Measurements from ENCODE around the gene TJP1.
"Not testable (repeated sequence)": the region's sequence is repeated elsewhere in the genome, so short reads cannot be mapped to it uniquely, and the experiment has no call there.

Gene TJP1

DNA sequence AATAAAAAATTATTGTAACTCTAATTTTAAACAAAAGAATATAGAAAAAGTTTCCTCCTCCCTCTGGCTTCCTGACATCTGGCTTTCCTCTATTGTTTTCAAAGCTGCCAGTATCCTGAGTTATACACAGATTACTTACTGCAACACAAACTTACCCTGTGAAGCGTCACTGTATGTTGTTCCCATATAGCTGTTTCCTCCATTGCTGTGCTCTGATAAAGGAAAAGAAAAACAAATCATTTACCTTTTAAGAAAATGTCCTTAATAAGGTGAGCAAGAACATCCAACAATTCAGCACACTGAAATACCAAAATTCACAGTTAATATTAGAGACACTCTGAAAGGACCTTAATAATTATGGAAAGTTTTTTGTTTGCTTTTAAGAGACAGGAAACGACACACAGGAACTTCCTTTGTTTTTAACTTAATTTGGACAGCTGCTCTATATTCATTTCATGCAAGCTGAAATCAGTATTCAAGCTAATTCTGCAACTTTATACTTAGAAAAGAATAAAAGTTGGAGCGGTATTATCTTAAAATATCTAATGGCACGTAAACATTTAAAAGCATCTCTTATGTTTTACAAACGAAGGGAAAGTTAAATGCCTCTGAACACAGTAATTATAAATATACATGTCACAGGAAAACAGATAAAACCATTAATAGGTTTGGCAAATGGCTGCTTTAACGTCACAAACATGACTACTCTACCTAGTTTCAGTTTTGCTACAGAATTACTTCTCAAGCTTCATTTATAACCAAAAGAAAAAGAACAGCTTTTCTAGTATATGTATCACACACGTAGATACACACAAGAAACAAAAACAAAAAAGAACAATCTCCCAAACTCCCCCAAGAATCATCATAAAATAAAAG is 21.5 kb downstream of the TJP1 start:
- no peak for DNase-seq (ENCODE audit: low spot score)

DNA sequence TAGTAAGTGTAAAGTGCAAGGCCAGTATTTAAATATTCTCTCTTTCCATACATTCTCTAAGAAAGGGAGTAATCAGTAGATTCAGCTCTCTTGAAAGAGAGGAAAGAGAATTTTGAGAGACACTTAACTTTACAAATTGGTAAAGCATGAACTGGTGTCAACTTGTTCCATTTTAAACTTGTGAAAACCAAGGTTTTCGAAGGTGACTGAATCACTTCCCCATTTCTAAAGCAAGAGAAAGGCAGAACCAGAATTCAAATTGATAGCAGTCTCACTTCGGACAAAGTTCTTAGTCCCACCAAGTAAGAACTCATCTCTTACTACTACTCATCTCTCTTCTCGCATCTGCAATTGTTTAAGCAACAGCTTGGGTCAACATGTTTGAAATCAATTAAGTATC is 22.4 kb downstream of the TJP1 start:
- no peak for DNase-seq (ENCODE audit: low spot score)

DNA sequence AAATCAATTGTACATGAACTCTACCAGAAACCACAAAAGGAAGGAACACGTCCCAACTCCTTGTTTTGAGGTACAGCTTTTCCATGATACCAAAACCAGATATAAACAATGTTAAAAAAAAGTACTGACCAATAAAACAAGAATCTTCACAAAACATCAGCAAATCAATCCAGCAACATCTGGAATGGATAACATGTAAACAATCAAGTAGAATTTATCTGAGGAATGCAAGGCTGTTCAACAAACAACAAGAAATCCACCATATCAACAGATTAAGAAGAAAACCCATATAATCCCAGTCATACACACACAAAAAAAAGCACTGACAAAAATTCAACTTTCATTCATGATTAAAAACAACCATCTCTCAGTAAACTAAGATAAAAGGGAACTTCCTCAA is 26.7 kb downstream of the TJP1 start:
- no peak for DNase-seq (ENCODE audit: low spot score)

DNA sequence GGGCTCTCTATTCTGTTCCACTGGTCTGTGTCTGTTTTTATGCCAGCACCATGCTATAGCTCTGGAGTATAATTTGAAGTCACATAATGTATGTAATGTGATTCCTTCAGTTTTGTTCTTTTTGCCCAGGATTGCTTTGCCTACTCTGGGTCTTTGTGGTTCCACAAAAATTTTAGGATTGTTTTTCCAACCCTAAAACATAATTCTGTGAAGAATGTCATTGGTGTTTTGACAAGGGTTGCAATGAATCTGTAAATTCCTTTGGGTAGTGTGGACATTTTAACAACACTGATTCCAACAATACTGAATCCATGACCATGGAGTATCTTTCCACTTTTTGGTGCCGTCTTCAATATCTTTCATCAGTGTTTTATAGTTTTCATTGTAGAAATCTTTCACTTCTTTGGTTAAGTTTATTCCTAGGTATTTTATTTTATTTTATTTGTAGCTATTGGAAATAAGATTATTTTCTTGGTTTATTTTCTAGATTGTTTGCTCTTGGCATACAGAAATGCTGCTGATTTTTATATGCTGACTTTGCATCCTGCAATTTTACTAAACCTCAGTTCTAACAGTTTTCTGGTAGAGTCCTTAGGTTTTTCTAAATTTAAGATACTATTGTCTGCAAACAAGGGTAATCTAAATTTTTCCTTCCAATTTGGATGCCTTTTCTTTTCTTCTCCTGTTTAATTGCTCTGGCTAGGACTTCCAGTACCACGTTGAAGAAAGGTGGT is 29.7 kb downstream of the TJP1 start:
- DNase-seq (ENCODE audit: low spot score) = no peak

DNA sequence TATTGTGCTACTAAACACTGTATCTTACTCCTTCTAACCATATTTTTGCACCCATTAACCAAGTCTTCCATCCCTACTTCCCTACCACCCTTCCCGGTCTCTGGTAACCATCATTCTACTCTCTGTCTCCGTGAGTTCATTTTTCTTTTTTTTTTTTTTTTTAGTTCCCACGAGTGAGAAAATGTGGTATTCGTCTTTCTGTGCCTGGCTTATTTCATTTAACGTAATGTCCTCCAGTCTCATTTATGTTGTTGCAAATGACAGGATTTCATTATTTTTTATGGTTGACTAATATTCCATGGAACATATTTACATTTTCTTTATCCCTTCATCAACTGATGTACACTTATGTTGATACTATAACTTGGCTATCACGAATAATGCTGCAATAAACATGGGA is 31.7 kb downstream of the TJP1 start:
- DNase-seq (ENCODE audit: low spot score) = no peak

DNA sequence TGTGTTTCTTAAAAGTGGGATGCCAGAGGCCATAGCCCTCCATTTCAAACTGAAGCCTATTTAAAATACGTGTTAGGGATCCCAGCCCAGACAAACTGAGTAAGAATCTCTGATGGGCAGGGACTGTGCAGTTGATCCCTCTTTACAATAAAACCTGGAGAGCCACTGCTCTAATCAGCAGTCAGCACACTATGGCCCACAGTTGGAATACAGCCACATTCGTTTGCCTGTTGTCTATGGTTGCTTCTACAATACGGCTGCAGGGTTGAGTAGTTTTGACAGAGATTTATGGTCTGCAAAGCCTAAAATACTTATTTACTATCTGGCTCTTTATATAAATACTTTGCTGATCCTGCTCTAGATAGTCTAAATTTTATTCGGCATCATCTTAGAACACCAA is 32.4 kb downstream of the TJP1 start:
- DNase-seq (ENCODE audit: low spot score) = no peak

DNA sequence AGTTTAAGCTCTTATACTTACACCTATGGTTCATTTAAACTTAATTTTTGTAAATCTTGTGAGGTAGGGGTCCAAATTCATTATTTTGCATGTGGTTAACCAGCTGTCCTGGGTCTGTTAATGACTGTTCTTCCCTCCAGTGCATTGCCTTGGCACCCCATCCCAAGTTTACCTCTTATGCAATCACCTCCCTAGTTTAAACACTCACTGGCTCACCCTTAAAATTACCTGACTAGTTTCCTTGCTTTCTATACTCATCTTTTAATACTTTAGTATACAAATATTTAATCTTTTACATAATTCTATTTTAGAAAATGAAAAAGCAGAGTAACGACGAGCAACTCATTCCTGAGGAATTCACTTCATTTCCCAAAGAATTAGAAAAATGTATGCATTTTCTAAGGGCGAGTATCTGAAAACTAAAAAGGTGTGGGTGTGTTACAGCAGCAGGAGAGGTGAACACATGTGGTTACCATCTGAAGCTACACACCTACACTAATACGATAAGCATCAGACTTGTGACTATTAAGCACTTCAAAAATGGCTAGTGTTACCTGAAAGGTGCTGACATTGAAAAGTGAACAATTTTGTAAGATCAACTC is 33.7 kb downstream of the TJP1 start:
- no peak for DNase-seq (ENCODE audit: low spot score)

DNA sequence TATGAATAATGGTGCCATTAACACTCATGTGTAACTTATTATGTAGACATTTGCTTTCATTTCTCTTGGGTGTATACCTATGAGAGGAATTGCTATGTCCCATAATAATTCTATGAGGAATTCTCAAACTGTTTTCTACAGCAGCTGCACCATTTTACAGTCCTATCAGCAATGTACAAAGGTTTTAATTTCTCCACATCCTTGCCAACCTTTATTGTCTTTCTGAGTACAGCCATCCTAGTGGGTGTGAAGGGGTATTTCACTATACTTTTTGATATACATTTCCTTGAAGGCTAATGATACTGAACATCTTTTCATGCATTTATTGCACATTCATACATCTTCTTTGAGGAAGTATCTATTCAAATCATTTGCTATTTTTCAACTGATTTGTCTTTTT is 34.5 kb downstream of the TJP1 start:
- DNase-seq (ENCODE audit: low spot score) = no peak

DNA sequence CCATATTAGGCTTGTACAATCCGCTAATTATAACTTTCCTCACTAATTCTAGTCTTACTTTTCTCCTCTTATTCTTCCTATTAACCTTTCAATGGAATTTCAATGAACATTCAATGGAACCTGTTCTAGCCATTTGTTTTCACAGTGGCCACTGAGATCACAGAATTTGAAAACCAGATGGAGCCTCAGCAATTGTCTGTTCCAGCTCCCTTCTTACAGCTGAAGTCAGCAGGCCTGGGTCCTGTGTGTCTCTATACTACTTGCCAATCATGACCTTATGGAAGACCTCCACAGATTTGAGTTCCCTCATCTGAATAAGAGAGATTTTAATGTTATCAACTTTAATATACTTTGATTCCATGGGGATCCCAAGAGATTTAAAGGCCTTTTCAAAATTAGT is 36.6 kb downstream of the TJP1 start:
- DNase-seq (ENCODE audit: low spot score) = no peak

DNA sequence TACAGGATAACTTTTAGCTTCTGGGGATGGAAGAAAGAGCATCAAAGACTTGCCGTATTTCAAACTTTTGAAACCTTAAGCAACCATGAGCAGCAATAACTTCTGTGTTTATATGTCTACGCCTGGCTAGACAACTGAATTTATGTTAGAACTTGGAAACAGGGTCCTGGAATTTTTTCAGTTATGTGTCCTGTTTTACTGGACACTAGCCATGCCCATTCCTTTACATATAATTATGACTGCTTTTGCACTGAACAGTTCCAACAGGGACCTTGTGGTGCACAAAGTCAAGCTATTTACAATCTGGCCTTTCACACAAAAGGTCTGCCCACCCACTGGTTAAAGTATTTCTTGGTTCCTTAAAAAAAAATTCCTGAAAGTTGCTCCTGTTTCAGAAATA is 37.1 kb downstream of the TJP1 start:
- no peak for DNase-seq (ENCODE audit: low spot score)

DNA sequence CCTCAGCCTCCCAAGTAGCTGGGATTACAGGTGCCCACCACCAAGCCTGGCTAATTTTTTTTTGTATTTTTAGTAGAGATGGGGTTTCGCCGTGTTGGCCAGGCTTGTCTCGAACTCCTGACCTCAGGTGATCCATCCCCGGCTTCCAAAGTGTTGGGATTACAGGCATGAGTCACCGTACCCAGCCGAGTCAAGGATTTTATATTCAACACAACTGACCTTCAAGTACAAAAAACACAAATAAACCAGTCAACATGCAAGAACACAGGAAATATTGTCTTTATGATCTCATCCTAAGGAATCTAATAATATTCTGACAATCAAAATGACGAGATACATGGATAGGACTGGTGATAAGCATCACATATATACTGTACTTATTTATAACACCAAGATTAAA is 37.9 kb downstream of the TJP1 start:
- DNase-seq (ENCODE audit: low spot score) = no peak

DNA sequence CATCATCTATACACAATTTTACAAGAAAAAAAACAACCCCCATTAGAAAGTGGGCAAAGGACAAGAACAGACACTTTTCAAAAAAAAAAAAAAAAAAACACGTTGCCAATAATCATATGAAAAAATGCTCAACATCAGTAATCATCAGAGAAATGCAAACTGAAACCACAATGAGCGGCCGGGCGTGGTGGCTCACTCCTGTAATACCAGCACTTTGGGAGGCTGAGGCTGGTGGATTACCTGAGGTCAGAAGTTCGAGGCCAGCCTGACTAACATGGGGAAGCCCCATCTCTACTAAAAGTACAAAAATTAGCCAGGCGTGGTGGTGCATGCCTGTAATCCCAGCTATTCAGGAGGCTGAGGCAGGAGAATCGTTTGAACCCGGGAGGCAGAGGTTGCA is 39.5 kb downstream of the TJP1 start:
- DNase-seq (ENCODE audit: low spot score) = not testable (repeated sequence)

DNA sequence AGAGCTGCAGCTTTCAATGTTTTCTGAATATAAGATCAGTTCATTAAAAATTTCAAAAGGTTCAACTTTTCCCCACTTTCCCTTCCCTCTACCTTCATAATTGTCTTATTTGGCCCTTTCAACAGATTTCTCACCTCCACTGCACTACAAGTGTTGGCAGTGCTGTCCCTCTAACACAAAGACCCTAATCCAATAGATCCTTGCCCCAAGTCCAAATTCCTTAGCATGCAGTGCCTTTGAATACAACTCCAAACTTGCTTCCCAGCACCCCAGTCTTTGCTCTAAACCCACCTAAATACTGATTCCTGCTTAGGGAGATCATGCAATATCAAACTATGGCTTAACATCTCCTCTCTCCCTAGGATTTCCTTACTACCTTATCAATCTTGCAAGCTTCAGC is 43.9 kb downstream of the TJP1 start:
- no peak for DNase-seq (ENCODE audit: low spot score)

DNA sequence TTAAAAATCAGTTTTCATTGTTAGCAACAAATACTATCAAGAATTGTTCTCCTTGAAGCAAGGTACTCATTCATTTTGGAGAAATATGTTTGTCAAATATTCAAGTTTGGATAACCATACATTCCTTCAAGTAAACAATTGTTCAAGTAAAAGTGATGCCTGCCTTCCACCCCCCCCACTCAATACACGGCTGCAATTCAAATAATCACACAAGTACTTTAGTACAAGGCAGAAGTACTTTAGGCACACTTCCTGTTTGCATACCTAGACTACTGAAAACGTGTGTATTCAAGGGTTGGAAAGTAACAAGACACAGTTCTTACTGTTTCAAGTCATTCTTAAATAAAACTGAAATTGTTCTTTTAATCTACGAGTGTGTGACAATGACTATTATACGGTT is 45.4 kb downstream of the TJP1 start:
- no peak for DNase-seq (ENCODE audit: low spot score)

DNA sequence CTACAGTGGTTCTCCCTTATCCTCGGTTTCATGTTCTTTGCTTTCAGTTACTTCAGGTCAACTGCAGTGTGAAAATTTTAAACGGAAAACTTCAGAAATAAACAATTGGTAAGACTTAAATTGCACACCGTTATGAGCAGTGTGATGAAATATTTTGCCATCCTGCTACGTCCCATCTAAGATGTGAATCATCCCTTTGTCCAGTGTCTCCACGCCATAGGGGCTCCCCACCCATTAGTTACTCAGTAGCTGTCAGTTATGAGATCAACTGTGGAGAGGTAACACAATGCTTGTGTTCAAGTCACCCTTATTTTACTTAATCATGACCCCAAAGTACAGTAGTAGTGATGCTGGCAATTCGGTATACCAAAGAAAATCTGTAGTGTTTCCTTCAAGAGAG is 47.4 kb downstream of the TJP1 start:
- no peak for DNase-seq (ENCODE audit: low spot score)

DNA sequence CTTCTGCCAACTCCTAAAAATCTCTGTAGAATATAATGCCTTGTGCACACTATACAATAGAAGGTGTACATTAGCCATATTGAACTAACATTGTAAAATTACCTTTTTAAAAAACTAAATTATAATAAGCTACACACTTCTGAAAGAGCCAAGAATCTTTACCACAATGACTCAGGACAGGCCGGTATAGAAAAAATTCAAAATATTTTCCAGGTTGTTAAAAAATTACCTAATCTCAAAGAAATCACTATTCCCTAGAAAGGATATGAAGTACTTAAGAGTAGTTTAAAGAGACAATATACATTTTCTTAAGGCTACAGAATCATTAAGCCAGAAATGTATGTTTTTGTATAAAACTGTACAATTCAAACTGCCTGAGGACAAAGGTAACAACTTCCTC is 48.5 kb downstream of the TJP1 start:
- no peak for DNase-seq (ENCODE audit: low spot score)

DNA sequence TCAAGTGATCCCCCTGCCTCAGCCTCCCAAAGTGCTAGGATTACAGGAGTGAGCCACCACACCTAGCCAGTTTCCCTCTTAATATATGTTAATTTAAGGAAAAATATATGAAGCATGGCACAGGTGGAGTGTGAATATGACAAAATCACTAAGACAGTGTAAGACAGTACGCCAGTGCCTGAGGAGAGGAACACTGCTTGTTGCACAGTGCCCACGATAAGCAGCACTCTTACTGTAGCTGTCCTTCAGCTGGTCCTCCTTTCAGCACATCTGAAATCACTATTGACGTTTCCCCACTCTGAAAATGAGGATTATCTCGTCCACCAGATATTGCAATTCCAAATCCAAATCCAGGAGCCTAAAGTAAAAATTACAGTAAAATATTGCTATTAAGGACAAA is 49.3 kb downstream of the TJP1 start:
- DNase-seq (ENCODE audit: low spot score) = no peak

DNA sequence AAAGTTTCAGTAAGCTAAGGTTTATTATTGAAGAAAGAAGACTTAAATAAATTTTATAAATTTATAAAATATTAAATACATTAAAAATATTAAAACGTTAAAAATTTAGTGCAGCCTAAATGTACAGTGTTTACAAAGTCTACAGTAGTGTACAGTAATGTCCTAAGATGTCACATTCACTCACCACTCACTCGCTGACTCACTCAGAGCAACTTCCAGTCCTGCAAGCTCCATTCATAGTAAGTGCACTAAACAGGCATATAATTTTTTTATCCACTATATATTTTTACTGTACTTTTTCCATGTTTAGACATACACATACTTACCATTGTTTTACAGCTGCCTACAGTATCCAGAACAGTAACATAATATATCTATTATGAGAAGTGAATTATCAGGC is 51.5 kb downstream of the TJP1 start:
- no peak for DNase-seq (ENCODE audit: low spot score)

DNA sequence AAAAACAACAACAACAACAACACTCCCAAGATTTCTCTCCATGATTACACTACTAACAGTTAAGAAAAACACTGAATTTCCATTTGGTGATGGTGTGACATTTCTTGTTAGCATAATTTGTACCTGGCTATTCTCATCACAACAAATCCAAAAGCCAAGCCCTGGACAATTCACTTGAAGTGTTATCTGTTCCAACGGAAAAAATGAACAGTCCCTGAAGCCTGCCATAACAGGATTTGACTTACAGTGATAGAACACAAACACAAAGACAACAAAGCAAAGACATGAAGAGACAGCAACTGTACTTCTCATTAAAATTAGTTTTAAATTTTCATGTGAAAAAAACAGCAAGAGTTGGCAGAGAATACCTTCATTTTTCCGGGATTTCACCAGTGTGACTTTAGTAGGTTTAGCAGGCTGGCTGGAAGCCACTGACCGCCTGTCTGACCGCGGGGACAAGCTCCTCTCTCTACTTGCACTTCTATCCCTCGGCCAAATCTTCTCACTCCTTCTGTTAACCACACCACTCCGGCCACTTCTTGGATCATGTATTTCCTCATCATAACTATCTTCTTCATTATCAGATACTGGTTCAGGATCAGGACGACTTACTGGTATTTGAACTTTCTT is 56.3 kb downstream of the TJP1 start:
- no peak for DNase-seq (ENCODE audit: low spot score)

DNA sequence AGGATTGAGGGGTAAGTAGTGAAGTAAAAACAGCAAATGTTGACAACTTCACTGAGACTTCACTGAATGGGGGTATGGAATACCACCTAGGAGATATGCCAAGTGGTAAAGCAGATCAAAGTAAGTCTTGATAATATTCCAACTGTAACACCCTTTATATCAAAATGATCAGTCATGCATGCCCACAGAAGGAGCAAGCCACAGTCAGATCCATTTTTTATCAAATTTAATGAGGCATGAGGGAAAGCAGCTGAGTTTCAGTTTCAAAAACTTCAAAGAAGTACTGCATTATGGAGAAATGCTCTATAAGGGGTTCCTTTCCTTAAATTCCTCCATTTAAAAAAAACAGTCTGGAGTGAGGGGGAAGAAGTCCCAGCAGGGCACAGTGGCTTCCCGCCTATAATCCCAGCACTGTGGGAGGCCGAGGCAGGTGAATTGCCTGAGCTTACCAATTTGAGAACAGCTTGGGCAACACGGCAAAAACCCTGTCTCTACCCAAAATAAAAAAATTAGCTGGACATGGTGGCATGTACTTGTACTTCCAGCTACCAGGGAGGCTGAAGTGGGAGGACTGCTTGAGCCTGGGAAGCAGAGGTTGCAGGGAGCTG is 56.9 kb downstream of the TJP1 start:
- DNase-seq (ENCODE audit: low spot score) = no peak

DNA sequence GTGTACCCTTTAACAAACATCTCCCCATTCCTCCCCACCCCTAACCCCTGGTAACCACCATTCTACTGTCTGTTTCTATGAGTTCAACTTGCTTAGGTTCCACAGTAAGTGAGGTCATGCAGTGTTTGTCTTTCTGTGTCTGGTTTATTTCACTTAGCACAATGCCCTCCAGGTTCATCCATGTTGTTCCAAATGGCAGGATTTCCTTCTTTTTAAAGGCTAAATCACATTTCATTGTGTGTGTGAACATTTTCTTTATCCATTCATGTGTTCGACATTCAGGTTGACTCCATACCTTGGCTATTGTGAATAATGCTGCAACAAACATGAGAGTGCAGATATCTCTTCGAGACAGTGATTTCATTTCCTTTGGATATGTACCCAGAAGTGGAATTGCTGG is 62.7 kb downstream of the TJP1 start:
- DNase-seq (ENCODE audit: low spot score) = no peak
